ENCODE measurements around the gene PHAF1.

DNA sequence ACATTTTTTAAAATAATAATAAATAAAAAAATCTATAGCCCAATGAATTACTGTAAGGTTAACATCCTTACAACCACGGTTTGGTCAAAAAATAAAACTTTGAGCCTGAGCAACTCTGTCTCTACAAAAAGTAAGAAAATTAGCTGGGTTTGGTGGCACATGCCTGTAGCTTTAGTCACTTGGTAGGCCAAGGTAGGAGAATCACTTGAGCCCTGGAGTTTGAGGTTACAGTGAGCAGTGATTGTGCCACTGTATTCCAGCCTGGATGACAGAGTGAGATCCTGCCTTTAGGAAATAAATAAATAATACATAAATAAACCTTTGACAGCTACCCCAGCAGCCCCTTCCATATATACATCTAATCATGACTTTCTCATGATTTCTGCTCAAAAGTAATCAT, 26.9 kb upstream of the PHAF1 start:
- TF ChIP-seq, protein P1, sequence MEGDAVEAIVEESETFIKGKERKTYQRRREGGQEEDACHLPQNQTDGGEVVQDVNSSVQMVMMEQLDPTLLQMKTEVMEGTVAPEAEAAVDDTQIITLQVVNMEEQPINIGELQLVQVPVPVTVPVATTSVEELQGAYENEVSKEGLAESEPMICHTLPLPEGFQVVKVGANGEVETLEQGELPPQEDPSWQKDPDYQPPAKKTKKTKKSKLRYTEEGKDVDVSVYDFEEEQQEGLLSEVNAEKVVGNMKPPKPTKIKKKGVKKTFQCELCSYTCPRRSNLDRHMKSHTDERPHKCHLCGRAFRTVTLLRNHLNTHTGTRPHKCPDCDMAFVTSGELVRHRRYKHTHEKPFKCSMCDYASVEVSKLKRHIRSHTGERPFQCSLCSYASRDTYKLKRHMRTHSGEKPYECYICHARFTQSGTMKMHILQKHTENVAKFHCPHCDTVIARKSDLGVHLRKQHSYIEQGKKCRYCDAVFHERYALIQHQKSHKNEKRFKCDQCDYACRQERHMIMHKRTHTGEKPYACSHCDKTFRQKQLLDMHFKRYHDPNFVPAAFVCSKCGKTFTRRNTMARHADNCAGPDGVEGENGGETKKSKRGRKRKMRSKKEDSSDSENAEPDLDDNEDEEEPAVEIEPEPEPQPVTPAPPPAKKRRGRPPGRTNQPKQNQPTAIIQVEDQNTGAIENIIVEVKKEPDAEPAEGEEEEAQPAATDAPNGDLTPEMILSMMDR (IDR thresholded peaks at IDR 0.05), result no peak
- TF ChIP-seq ZFX (IDR thresholded peaks at IDR 0.05; ENCODE audit: borderline replicate concordance), result no peak
